K562 (cell line): Measurements from ENCODE around the gene VWF.

Source experiments
- CBFA2T2 ChIP-seq: fragments of 450-650 bp; conservative IDR thresholded peaks from 2 replicates; pipeline ENCODE4 v1.6.1; 2017; ENCODE audit warnings: mild to moderate bottlenecking
- CCNT2 ChIP-seq: IDR thresholded peaks from 2 replicates; pipeline ENCODE4 v1.6.1; 2011; ENCODE audit warnings: borderline replicate concordance, low read depth, mild to moderate bottlenecking, moderate library complexity, mixed read lengths, low read length; ENCODE audit not compliant: insufficient read length; ENCODE audit errors: extremely low read depth
- CREB1 ChIP-seq, 2 experiments: sonication (generic) in 1 of 2; formaldehyde crosslinking in 1 of 2; IDR thresholded peaks; 2 replicates each; pipeline versions ENCODE4 v1.6.1 to v1.8.0; 2012 to 2022; ENCODE audit warnings: inconsistent platforms in 1 of 2, mild to moderate bottlenecking in 1 of 2, missing genetic modification reagents in 1 of 2, moderate library complexity in 1 of 2
- CTCF ChIP-seq, 3 experiments: IDR thresholded peaks in 2 of 3; conservative IDR thresholded peaks in 1 of 3; 2 replicates each; pipeline ENCODE4 v1.5.1; 2011 to 2012; ENCODE audit warnings: low read length in 3 of 3, mild to moderate bottlenecking in 3 of 3, control low read depth in 2 of 3, improper control_type of control experiment in 1 of 3, inconsistent platforms in 1 of 3, low read depth in 1 of 3, mixed read lengths in 1 of 3, moderate library complexity in 1 of 3; ENCODE audit not compliant: insufficient read depth in 2 of 3
- NFIC ChIP-seq: fragments of 450-650 bp; IDR thresholded peaks from 2 replicates; pipeline ENCODE4 v1.6.1; 2017; ENCODE audit warnings: mild to moderate bottlenecking, inconsistent platforms
- PML ChIP-seq: IDR thresholded peaks from 2 replicates; pipeline ENCODE4 v1.6.1; 2012; ENCODE audit warnings: low read length, inconsistent platforms
- POLR2AphosphoS2 ChIP-seq: IDR thresholded peaks from 2 replicates; pipeline ENCODE4 v1.6.1; 2012; ENCODE audit warnings: low read length, improper control_type of control experiment
- PREB ChIP-seq: sonication (generic); formaldehyde crosslinking; IDR thresholded peaks from 2 replicates; pipeline ENCODE4 v1.8.1; 2023; ENCODE audit warnings: mild to moderate bottlenecking, missing genetic modification reagents

GRCh38 chr12:5946388-5946787, 178.1 kb downstream of the VWF start:
- TF ChIP-seq CCNT2 (no peak), CREB1 (IDR thresholded peaks at IDR 0.05) (no peak), CREB1 (CRISPR knock-in tag; IDR thresholded peaks at IDR 0.05) (no peak), PML (no peak), CBFA2T2 (no peak), CTCF (IDR thresholded peaks at IDR 0.05 in 2 of 3, conservative IDR thresholded peaks at IDR 0.05 in 1 of 3; ENCODE audit: insufficient read depth in 2 of 3, low read depth in 1 of 3, low read length in 3 of 3) (no peak), POLR2AphosphoS2 (no peak), PREB (CRISPR knock-in tag) (no peak), NFIC (no peak)
